Neural cell (in vitro differentiated cells): ENCODE data around the gene AGPAT1. TPM values are rescaled to one million over a fixed set of nuclear protein-coding genes. Genes with fewer than 3 reads are reported as not detected.
A peak's percentile ranks its signal among the peaks of the same experiment; 100 is the strongest.

Source experiments
- H2AFZ ChIP-seq: fragments of 200-600, 300-800 bp; sonication (generic), shearing (Covaris generic); 2 replicates; pipeline ENCODE4 v1.6.0; 2014; ENCODE audit warnings: low read depth, mild to moderate bottlenecking, antibody characterized with exemption, low read length, moderate library complexity
- H3F3A ChIP-seq: fragments of 200-600 bp; shearing (Covaris generic); 2 replicates; pipeline ENCODE4 v1.6.1; 2016; ENCODE audit warnings: mild to moderate bottlenecking, moderate library complexity, mixed read lengths, antibody characterized with exemption, low read length; ENCODE audit not compliant: insufficient read depth, poor library complexity, severe bottlenecking
- H3K27ac ChIP-seq: fragments of 200-600, 300-800 bp; sonication (generic), shearing (Covaris generic); 2 replicates; pipeline ENCODE4 v1.5.1; 2014; ENCODE audit warnings: mild to moderate bottlenecking, low read length, moderate library complexity
- H3K27me3 ChIP-seq: fragments of 300-800, 200-600 bp; sonication (generic), shearing (Covaris generic); 2 replicates; pipeline ENCODE4 v1.6.0; 2014; ENCODE audit warnings: mild to moderate bottlenecking, low read depth, low read length, moderate library complexity; ENCODE audit not compliant: insufficient read depth
- H3K36me3 ChIP-seq: fragments of 300-800, 200-600 bp; sonication (generic), shearing (Covaris generic); 2 replicates; pipeline ENCODE4 v1.5.1; 2014; ENCODE audit warnings: mild to moderate bottlenecking, antibody characterized with exemption, low read length, moderate library complexity; ENCODE audit not compliant: insufficient read depth
- H3K4me2 ChIP-seq: fragments of 300-800, 200-600 bp; sonication (generic), shearing (Covaris generic); 2 replicates; pipeline ENCODE4 v1.6.0; 2014; ENCODE audit warnings: mild to moderate bottlenecking, low read length
- H3K4me3 ChIP-seq: fragments of 300-800, 200-600 bp; sonication (generic), shearing (Covaris generic); 2 replicates; pipeline ENCODE4 v1.5.1; 2014; ENCODE audit warnings: mild to moderate bottlenecking, low read length, moderate library complexity
- H3K79me2 ChIP-seq: fragments of 200-600 bp; shearing (Covaris generic); replicated peaks from 2 replicates; pipeline ENCODE4 v1.6.0; 2014; ENCODE audit warnings: mild to moderate bottlenecking, low read length, moderate library complexity; ENCODE audit not compliant: insufficient read depth
- H3K9ac ChIP-seq: fragments of 300-800, 200-600 bp; sonication (generic), shearing (Covaris generic); 2 replicates; pipeline ENCODE4 v1.6.1; 2016; ENCODE audit warnings: mild to moderate bottlenecking, low read length, mixed read lengths
- H3K9me2 ChIP-seq: fragments of 200-600 bp; shearing (Covaris generic); 2 replicates; pipeline ENCODE4 v1.6.1; 2016; ENCODE audit warnings: mild to moderate bottlenecking, low read length, mixed read lengths; ENCODE audit not compliant: insufficient read depth
- H3K9me3 ChIP-seq: fragments of 200-600, 300-800 bp; sonication (generic), shearing (Covaris generic); 2 replicates; pipeline ENCODE4 v1.6.1; 2016; ENCODE audit warnings: mild to moderate bottlenecking, mixed run types, low read length, moderate library complexity, mixed read lengths
- H4K20me1 ChIP-seq: fragments of 200-600 bp; shearing (Covaris generic); 2 replicates; pipeline ENCODE4 v1.6.1; 2016; ENCODE audit warnings: mild to moderate bottlenecking, mixed run types; ENCODE audit not compliant: insufficient read depth
- CTCF ChIP-seq: fragments of 450-650 bp; IDR thresholded peaks from 2 replicates; pipeline ENCODE4 v1.5.1; 2014; ENCODE audit warnings: antibody characterized with exemption, mild to moderate bottlenecking, moderate library complexity; ENCODE audit not compliant: poor library complexity, severe bottlenecking
- EP300 ChIP-seq: fragments of 450-650 bp; conservative IDR thresholded peaks from 2 replicates; pipeline ENCODE4 v1.6.1; 2014; ENCODE audit warnings: antibody characterized with exemption, mild to moderate bottlenecking, moderate library complexity; ENCODE audit not compliant: poor library complexity, severe bottlenecking
- EZH2 ChIP-seq: fragments of 200-600, 300-800 bp; shearing (Covaris generic), sonication (generic); IDR thresholded peaks from 2 replicates; pipeline ENCODE4 v1.6.1; 2014; ENCODE audit warnings: antibody characterized with exemption, low read length, borderline replicate concordance, mild to moderate bottlenecking; ENCODE audit not compliant: insufficient read depth, poor library complexity, severe bottlenecking
- MXI1 ChIP-seq: fragments of 450-650 bp; conservative IDR thresholded peaks from 2 replicates; pipeline ENCODE4 v1.6.1; 2014; ENCODE audit warnings: antibody characterized with exemption, mild to moderate bottlenecking; ENCODE audit not compliant: poor library complexity, severe bottlenecking
- POLR2AphosphoS5 ChIP-seq: IDR thresholded peaks from 2 replicates; pipeline ENCODE4 v1.6.1; 2012
- RAD21 ChIP-seq: fragments of 450-650 bp; conservative IDR thresholded peaks from 2 replicates; pipeline ENCODE4 v1.6.1; 2014; ENCODE audit warnings: antibody characterized with exemption, mild to moderate bottlenecking, moderate library complexity
- REST ChIP-seq: IDR thresholded peaks from 2 replicates; pipeline ENCODE4 v1.6.1; 2012; ENCODE audit warnings: borderline replicate concordance
- SMC3 ChIP-seq: fragments of 450-650 bp; conservative IDR thresholded peaks from 2 replicates; pipeline ENCODE4 v1.6.1; 2014; ENCODE audit warnings: antibody characterized with exemption, mild to moderate bottlenecking, moderate library complexity; ENCODE audit not compliant: poor library complexity
- TAF1 ChIP-seq: IDR thresholded peaks from 2 replicates; pipeline ENCODE4 v1.6.1; 2012; ENCODE audit warnings: low read depth
- polyA plus RNA-seq: library from polyadenylated mRNA; depleted of rRNA; stranded (reverse); fragments of >200 nt; gene quantifications from 2 replicates; pipeline ENCODE4 v1.2.3, GENCODE V29; 2014

The AGPAT1 gene
- polyA plus RNA-seq, 1 donor from 2014 or later, result 24.7 TPM

- Histone ChIP-seq H3K9me2 (no peaks in the 10 kb centered on the region), H3K27ac (peak overlapping the region; percentile 91), H3K36me3 (no peaks in the 10 kb centered on the region), H3K27me3 (no peaks in the 10 kb centered on the region), H3K9me3 (no peaks in the 10 kb centered on the region), H3K4me3 (peak overlapping the region; percentile 75), H4K20me1 (no peaks in the 10 kb centered on the region), H2AFZ (peak overlapping the region; percentile 12), H3K9ac (peak overlapping the region; percentile 94), H3K79me2 (peaks cover 17% of the 10 kb centered on the region), H3F3A (peaks cover 3% of the 10 kb centered on the region), H3K4me2 (peak overlapping the region; percentile 89)
- no peak for TF ChIP-seq TAF1
- TF ChIP-seq SMC3, result no peak
- no peak for TF ChIP-seq MXI1
- no peak for TF ChIP-seq POLR2AphosphoS5
- no peak for TF ChIP-seq EP300
- no peak for TF ChIP-seq CTCF
- no peak for TF ChIP-seq RAD21
- TF ChIP-seq REST, result no peak
- no peak for TF ChIP-seq EZH2
Measured at GRCh38 chr6:32189742-32190053, 13.8 kb upstream of the AGPAT1 start.

GRCh38 chr6:32189069-32189741 is 13.3 kb upstream of the AGPAT1 start:
- Histone ChIP-seq H3K9me3 (no peaks in the 10 kb centered on the region), H3K36me3 (no peaks in the 10 kb centered on the region), H3K9ac (peak overlapping the region; percentile 94), H3K27me3 (no peaks in the 10 kb centered on the region), H3K4me3 (peak overlapping the region; percentile 75), H3K9me2 (no peaks in the 10 kb centered on the region), H3K27ac (peak overlapping the region; percentile 91), H3K79me2 (peaks cover 17% of the 10 kb centered on the region), H4K20me1 (no peaks in the 10 kb centered on the region), H3K4me2 (peak overlapping the region; percentile 89), H2AFZ (peak overlapping the region; percentile 12), H3F3A (no peaks in the 10 kb centered on the region)
- TF ChIP-seq POLR2AphosphoS5 (no peak), RAD21 (no peak)
